Fibroblast of villous mesenchyme (primary cell): ENCODE measurements around the gene ZBTB21. TPM values are rescaled to one million over a fixed set of nuclear protein-coding genes. Genes with fewer than 3 reads are reported as not detected.

ENCODE experiments used
- DNase-seq: peaks from one replicate; pipeline ENCODE4 v3.0.0-alpha.2; 2010; ENCODE audit warnings: low read depth
- H3K4me3 ChIP-seq: 2 replicates; pipeline ENCODE4 v1.5.1; 2011; ENCODE audit warnings: low read depth, mild to moderate bottlenecking, low read length
- total RNA-seq: library from RNA; depleted of rRNA; stranded (reverse); fragments of >200 nt; gene quantifications from 2 replicates; pipeline ENCODE4 v1.2.3, GENCODE V29; 2012
- TF ChIP-seq, protein P1 (sequence below): IDR thresholded peaks from 2 replicates; pipeline ENCODE4 v1.5.1; 2012; ENCODE audit warnings: low read depth, mild to moderate bottlenecking, low read length; ENCODE audit not compliant: insufficient read depth

The ZBTB21 gene
- total RNA-seq, 1 donor = 19.0 TPM

DNA sequence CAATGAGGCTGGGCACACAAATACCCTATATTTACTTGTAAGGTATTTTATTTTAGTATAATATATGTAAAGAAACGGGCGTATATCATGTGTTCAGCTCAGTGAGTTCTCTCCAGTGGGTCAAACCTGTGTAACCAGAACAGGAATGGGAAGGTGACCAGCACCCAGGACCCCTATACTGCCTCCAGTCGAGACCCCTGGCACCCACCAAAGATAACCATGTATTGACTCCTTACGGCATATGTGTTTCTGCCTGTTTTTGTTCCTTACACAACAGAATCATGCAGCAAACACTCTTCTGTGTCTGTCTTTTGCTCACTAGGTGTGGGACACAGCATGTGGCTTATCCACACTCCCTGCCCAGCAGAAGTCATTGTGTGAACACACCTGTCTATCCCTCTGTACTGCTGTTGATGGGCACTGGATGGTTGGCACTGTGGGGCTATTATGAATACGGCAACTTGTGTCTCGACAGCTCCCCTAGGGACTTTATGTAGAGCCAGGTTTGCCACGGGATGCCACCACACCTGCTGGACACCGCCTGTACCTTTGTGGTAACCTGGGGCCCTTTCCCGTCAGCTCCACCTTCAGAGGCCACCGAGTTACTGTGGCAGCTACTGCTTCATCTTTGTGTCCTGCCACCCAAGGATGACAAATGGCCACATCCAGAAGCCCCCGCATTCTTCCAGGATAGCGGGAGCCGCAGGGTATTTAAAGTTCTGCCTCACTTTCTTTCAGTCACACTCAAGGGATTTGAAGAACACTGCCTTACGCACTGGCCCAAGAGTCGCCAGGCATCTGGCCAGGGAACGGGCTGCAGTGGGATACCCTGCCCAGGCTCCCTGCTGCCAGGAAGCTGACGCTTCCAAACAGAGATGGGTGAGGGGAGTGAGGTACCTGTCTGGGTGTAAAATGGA, 32.9 kb downstream of the ZBTB21 start:
- TF ChIP-seq, protein P1, sequence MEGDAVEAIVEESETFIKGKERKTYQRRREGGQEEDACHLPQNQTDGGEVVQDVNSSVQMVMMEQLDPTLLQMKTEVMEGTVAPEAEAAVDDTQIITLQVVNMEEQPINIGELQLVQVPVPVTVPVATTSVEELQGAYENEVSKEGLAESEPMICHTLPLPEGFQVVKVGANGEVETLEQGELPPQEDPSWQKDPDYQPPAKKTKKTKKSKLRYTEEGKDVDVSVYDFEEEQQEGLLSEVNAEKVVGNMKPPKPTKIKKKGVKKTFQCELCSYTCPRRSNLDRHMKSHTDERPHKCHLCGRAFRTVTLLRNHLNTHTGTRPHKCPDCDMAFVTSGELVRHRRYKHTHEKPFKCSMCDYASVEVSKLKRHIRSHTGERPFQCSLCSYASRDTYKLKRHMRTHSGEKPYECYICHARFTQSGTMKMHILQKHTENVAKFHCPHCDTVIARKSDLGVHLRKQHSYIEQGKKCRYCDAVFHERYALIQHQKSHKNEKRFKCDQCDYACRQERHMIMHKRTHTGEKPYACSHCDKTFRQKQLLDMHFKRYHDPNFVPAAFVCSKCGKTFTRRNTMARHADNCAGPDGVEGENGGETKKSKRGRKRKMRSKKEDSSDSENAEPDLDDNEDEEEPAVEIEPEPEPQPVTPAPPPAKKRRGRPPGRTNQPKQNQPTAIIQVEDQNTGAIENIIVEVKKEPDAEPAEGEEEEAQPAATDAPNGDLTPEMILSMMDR = no peak
- no peak for DNase-seq
- no peak overlapping the region for H3K4me3 ChIP-seq

DNA sequence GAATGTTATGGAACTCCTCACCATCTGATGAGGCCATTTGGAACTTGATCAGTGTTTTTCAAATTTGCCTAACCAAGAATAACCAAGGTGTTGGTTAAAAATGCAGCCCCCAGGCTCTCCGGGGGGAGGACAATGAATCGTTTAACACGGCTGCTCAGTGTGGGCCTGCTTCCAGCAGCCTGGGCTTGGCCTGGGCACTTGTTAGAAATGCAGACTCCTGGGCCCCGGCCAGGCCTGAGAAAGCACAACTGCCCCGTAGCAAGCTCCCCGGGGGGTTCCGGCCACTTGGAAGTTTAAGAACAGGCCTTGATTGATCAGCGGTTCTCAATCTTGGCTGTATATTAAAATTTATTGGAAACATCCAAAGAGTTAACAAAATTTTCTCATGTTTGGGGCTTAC, 33.5 kb downstream of the ZBTB21 start:
- TF ChIP-seq, protein P1 = no peak
- no peak overlapping the region for H3K4me3 ChIP-seq
- no peak for DNase-seq

DNA sequence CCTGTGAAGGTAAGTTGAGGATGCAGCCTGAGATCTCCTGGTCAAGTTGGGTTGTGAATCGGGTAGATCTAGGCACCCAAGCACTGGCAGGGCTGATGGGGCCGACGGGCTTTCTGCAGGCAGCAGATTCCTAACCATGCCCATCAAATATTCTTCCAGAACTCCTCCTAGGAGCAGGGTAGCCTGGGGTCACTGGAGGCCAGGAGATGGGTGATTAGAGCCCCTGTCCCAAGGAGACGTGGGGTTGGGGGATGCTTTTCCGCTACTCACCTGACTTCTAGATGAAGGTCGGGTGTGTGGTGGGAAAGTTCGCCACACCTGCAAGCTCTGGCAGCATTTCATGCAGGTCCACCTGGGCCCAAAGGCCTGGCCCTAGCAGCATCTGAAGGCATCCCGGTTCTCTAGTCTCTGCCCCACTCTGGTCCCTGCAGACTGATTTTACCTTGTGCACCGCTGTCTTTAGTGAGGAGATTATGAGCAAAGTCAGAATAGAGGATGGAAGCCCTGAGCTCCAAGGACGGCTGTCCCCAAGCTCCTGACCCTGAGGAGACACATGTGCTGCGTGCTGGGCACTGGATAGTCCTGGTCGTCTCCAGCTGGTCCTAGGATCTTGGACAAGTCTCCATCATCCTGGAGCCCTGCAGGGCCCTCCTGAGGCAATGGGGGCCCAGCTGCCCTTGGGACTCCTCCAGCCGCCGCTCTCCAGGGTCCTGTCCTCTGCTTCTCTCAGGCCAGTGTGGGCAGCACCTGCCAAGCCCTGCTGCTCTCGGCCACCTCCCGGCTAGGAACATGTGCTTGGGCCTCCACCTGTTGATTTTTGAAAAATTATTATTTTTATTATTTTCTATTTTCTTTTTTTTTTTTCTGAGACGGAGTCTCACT, 34.5 kb downstream of the ZBTB21 start:
- TF ChIP-seq, protein P1 = no peak
- DNase-seq = no peak

DNA sequence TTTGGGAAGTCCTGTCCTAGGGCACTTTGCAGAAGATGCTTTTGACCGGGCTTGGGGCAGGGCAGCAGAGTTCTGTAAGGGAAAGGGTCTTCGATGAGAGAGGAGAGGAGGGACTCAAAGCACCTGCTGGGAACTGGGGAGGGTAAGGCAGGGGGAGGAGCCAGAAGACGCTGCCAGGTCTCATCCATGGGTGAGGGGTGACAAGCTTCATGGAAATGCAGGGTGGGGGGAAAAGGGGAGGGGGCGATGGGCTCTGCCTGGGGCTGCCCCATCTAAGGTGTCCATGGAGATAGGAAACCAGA, 35.5 kb downstream of the ZBTB21 start:
- TF ChIP-seq, protein P1 = no peak
- H3K4me3 ChIP-seq = no peak overlapping the region
- no peak for DNase-seq

More for the DNA sequence above, 34.5 kb downstream of the ZBTB21 start:
- H3K4me3 ChIP-seq = no peak overlapping the region

DNA sequence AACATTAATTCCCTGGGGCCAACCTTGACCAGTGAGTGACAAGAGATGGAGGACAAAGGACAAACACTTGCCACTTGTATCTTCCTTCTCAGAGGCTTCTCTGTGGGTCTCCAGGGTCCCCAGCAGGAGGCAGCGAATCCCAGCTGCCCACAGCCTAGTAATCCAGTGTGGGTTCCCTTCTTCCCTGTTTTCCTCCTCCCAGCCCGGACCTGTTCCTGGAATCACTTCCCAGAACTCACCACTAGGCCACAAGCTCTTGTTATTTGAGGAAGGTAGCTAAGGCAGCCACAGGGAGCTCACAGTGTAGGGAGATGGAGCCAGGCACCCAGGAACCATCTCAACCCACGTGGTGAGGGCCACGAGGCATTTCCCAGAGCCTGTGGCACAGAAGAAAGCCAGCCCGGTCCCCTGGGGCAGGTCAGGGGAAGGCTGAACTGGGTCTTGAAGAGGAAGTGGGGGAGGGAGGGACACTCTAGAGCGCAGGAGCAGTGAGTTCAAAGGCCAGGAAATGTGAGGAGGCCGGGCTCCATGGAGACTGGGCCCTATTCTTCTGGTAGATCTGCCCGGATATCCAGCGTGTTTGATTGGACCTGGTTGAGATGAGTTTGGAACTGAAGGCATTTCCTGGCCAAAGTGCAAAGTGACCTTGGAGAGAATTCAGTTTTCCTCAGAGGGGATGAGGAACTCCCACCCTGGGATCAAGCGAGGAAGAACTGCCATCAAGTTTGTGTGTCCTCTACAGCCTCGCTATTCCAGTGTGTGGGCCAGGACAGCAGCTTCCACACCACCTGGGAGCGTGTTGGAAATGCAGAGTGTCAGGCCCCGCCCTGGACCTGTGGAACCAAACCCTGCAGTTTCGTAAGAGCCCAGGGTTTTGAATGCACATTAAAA, 36.1 kb downstream of the ZBTB21 start:
- H3K4me3 ChIP-seq = no peak overlapping the region
- TF ChIP-seq, protein P1 = peak; percentile 36
- peak; percentile 15 for DNase-seq

DNA sequence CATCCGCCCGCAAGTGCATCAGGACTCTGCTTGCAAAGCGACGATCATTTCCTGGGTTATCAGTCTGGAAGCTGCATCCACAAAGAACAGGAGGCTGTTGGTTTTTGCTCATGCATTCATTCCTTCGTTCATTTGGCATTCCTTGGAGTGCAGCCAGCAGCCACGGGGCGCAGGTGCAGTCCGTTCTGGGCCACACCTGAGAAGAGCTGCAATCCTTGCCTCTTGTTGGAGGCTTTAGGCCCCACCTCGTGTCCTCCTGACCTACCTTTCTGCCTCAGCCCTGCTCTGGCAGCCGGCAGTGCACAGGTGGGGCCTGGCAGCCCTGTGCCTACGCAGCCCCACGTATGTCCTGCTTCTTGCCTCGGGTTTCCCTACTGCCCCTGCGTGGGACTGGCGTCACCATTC, 36.7 kb downstream of the ZBTB21 start:
- no peak overlapping the region for H3K4me3 ChIP-seq
- TF ChIP-seq, protein P1 = no peak
- DNase-seq = no peak
